NT2/D1 (cell line): Measurements from ENCODE around the gene ATN1.

Experiments used
- SUZ12 ChIP-seq: IDR thresholded peaks from 2 replicates; pipeline ENCODE4 v1.6.1; 2011; ENCODE audit not compliant: insufficient read length, insufficient read depth; ENCODE audit errors: extremely low read depth
- YY1 ChIP-seq: IDR thresholded peaks from 2 replicates; pipeline ENCODE4 v1.6.1; 2011; ENCODE audit not compliant: insufficient read length, insufficient read depth
- ZNF274 ChIP-seq: IDR thresholded peaks from 2 replicates; pipeline ENCODE4 v1.6.1; 2011; ENCODE audit warnings: mild to moderate bottlenecking, low read depth, low read length

DNA sequence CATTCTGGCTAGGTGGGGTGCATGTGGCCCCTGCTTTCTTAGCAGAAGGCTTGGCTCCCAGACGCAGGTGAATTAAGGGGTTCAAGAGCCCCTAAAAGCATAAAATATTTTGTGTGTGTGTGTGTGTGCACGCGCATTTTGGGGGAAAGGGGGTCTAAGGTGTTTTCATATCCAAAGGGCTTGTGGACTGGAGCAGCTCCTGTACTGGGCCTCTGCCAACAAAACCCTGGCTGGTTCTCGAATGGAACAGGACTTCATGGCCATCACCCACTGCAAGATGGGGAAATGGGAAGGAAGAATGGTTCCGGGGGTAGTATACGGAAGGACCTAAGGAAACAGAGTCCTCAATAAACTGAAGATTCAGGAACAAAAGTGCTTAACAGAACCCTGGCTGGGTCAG, 3.9 kb upstream of the ATN1 start:
- TF ChIP-seq YY1 (no peak), ZNF274 (no peak), SUZ12 (no peak)
